Loucy (cell line): ENCODE data around the gene MSANTD1.

Experiments used
- H2AFZ ChIP-seq: fragments of 200-600 bp; sonication (generic); 2 replicates; pipeline ENCODE4 v1.6.0; 2016; ENCODE audit warnings: antibody characterized with exemption, mild to moderate bottlenecking, low read length, moderate library complexity
- H3F3A ChIP-seq: fragments of 200-600 bp; 2 replicates; pipeline ENCODE4 v1.6.0; 2016; ENCODE audit warnings: antibody characterized with exemption, low read depth, mild to moderate bottlenecking
- H3K27me3 ChIP-seq: fragments of 200-600 bp; sonication (generic); 2 replicates; pipeline ENCODE4 v1.6.1; 2014; ENCODE audit warnings: low read length, mild to moderate bottlenecking; ENCODE audit not compliant: insufficient read depth, poor library complexity, severe bottlenecking
- H3K36me3 ChIP-seq: fragments of 200-600 bp; sonication (generic); 2 replicates; pipeline ENCODE4 v1.6.1; 2016; ENCODE audit warnings: low read length; ENCODE audit not compliant: insufficient read depth
- H3K4me1 ChIP-seq: fragments of 200-600 bp; sonication (generic); 2 replicates; pipeline ENCODE4 v1.5.1; 2014; ENCODE audit warnings: low read length, mild to moderate bottlenecking; ENCODE audit not compliant: insufficient read depth, poor library complexity, severe bottlenecking
- H3K4me2 ChIP-seq: fragments of 200-600 bp; sonication (generic); 2 replicates; pipeline ENCODE4 v1.6.0; 2014; ENCODE audit warnings: antibody characterized with exemption, low read length, low read depth, mild to moderate bottlenecking; ENCODE audit not compliant: poor library complexity, severe bottlenecking
- H3K4me3 ChIP-seq: fragments of 200-600 bp; sonication (generic); 2 replicates; pipeline ENCODE4 v1.5.1; 2014; ENCODE audit warnings: low read length, mild to moderate bottlenecking, mixed read lengths; ENCODE audit not compliant: poor library complexity, severe bottlenecking
- H3K79me2 ChIP-seq: fragments of 200-600 bp; sonication (generic); 2 replicates; pipeline ENCODE4 v1.6.1; 2014; ENCODE audit warnings: low read length; ENCODE audit not compliant: insufficient read depth
- H3K9ac ChIP-seq: fragments of 200-600 bp; sonication (generic); 2 replicates; pipeline ENCODE4 v1.6.0; 2014; ENCODE audit warnings: mild to moderate bottlenecking, low read depth, low read length, moderate library complexity; ENCODE audit not compliant: poor library complexity, severe bottlenecking
- H3K9me2 ChIP-seq: fragments of 200-600 bp; sonication (generic); replicated peaks from 2 replicates; pipeline ENCODE4 v1.6.1; 2016; ENCODE audit warnings: low read depth, low read length, mixed read lengths
- H3K9me3 ChIP-seq: fragments of 200-600 bp; sonication (generic); 2 replicates; pipeline ENCODE4 v1.6.1; 2014; ENCODE audit warnings: mild to moderate bottlenecking, antibody characterized with exemption, low read length, low read depth; ENCODE audit not compliant: insufficient read depth
- H4K20me1 ChIP-seq: fragments of 200-600 bp; sonication (generic); 2 replicates; pipeline ENCODE4 v1.6.0; 2014; ENCODE audit warnings: antibody characterized with exemption, low read length, mild to moderate bottlenecking; ENCODE audit not compliant: insufficient read depth, poor library complexity, severe bottlenecking
- EZH2phosphoT487 ChIP-seq: fragments of 200-600 bp; IDR thresholded peaks from 2 replicates; pipeline ENCODE4 v1.6.1; 2018; ENCODE audit warnings: antibody characterized with exemption, mild to moderate bottlenecking, moderate library complexity, borderline replicate concordance
- TF ChIP-seq, protein P1 (sequence below): fragments of 200-600 bp; sonication (generic); conservative IDR thresholded peaks from 2 replicates; pipeline ENCODE4 v1.5.1; 2014; ENCODE audit warnings: mild to moderate bottlenecking, antibody characterized with exemption, low read length

The MSANTD1 gene

GRCh38 chr4:3232001-3232400 is 17.0 kb upstream of the MSANTD1 start:
- H3K4me2 ChIP-seq, result no peak overlapping the region
- no peaks in the 10 kb centered on the region for H3F3A ChIP-seq
- no peak overlapping the region for H2AFZ ChIP-seq
- no peaks in the 10 kb centered on the region for H4K20me1 ChIP-seq
- H3K4me3 ChIP-seq, result no peak overlapping the region
- H3K27me3 ChIP-seq, result no peaks in the 10 kb centered on the region
- H3K9me3 ChIP-seq, result no peaks in the 10 kb centered on the region
- H3K79me2 ChIP-seq, result no peaks in the 10 kb centered on the region
- no peaks in the 10 kb centered on the region for H3K9me2 ChIP-seq
- peaks cover 61% of the 10 kb centered on the region; the same call in 1 of the 2 replicates for H3K36me3 ChIP-seq
- H3K4me1 ChIP-seq, result no peaks in the 10 kb centered on the region
- no peak for TF ChIP-seq EZH2phosphoT487
- TF ChIP-seq, protein P1, sequence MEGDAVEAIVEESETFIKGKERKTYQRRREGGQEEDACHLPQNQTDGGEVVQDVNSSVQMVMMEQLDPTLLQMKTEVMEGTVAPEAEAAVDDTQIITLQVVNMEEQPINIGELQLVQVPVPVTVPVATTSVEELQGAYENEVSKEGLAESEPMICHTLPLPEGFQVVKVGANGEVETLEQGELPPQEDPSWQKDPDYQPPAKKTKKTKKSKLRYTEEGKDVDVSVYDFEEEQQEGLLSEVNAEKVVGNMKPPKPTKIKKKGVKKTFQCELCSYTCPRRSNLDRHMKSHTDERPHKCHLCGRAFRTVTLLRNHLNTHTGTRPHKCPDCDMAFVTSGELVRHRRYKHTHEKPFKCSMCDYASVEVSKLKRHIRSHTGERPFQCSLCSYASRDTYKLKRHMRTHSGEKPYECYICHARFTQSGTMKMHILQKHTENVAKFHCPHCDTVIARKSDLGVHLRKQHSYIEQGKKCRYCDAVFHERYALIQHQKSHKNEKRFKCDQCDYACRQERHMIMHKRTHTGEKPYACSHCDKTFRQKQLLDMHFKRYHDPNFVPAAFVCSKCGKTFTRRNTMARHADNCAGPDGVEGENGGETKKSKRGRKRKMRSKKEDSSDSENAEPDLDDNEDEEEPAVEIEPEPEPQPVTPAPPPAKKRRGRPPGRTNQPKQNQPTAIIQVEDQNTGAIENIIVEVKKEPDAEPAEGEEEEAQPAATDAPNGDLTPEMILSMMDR, result no peak
- H3K9ac ChIP-seq, result no peak overlapping the region

- no peak for TF ChIP-seq EZH2phosphoT487
- TF ChIP-seq, protein P1, result no peak
- Histone ChIP-seq H3K36me3 (peaks cover 59% of the 10 kb centered on the region; the same call in 1 of the 2 replicates), H3K4me3 (no peak overlapping the region), H2AFZ (no peak overlapping the region), H3K9me2 (no peaks in the 10 kb centered on the region), H3K9me3 (no peaks in the 10 kb centered on the region), H3K79me2 (no peaks in the 10 kb centered on the region), H3K9ac (no peak overlapping the region), H3K4me1 (no peaks in the 10 kb centered on the region), H3K27me3 (no peaks in the 10 kb centered on the region), H4K20me1 (no peaks in the 10 kb centered on the region), H3F3A (no peaks in the 10 kb centered on the region), H3K4me2 (no peak overlapping the region)
Measured at GRCh38 chr4:3232871-3233271, 16.1 kb upstream of the MSANTD1 start.

DNA sequence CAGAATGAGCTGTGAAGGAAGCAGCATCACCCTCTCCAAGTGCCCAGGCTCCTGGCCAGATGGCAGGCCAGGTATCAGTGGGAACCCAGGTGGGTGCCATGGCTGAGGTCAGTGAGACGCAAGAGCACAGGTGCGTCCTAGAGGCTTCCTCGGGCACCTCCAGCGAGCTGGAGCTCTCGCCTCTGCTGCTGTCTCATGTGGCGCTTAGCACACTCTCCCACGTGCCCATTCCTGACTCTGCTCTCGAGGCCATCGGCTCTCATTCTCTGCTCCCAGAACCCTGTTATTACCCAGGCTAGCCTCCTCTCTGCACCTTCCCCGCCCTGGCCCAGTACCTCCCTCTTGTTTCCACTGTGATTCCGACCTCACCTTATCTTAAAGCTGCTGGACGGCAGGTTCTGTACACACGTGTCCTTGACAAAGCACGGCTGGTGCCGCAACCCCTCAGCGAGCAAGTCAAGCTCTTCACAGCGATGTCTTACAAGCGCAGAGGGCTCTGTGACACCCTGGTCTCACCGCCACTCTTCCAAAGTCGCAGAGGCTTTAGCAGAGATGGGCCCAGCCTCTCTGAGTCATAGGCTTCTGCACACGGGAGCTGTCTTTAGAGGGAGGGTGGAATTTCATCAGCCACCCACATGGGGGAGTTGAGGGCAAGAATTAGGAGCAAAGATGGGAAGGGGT is 15.4 kb upstream of the MSANTD1 start:
- no peaks in the 10 kb centered on the region for H3K79me2 ChIP-seq
- no peaks in the 10 kb centered on the region for H3K27me3 ChIP-seq
- no peaks in the 10 kb centered on the region for H3K4me1 ChIP-seq
- H3K9me2 ChIP-seq, result no peaks in the 10 kb centered on the region
- H3F3A ChIP-seq, result no peaks in the 10 kb centered on the region
- H3K9me3 ChIP-seq, result no peaks in the 10 kb centered on the region
- TF ChIP-seq, protein P1, result no peak
- no peak overlapping the region for H2AFZ ChIP-seq
- H3K36me3 ChIP-seq, result peaks cover 53% of the 10 kb centered on the region; the same call in 1 of the 2 replicates
- no peak overlapping the region for H3K9ac ChIP-seq
- no peaks in the 10 kb centered on the region for H4K20me1 ChIP-seq
- H3K4me2 ChIP-seq, result no peak overlapping the region
- H3K4me3 ChIP-seq, result no peak overlapping the region
